Neuron (in vitro differentiated cells): ENCODE data around the gene RGPD8.
"Not testable (repeated sequence)": the region's sequence is repeated elsewhere in the genome, so short reads cannot be mapped to it uniquely, and the experiment has no call there.

ENCODE experiments used
- H2AFZ ChIP-seq: one replicate; pipeline ENCODE4 v1.6.1; 2013; ENCODE audit warnings: low read depth, mild to moderate bottlenecking, inconsistent platforms, low read length, moderate library complexity
- H3K27me3 ChIP-seq: one replicate; pipeline ENCODE4 v1.6.1; 2013; ENCODE audit warnings: low read length; ENCODE audit not compliant: insufficient read depth
- H3K36me3 ChIP-seq: one replicate; pipeline ENCODE4 v1.6.1; 2013; ENCODE audit warnings: low read length; ENCODE audit not compliant: insufficient read depth
- H3K4me1 ChIP-seq: one replicate; pipeline ENCODE4 v1.6.1; 2013; ENCODE audit warnings: low read length; ENCODE audit not compliant: insufficient read depth
- H3K4me3 ChIP-seq: 2 replicates; pipeline ENCODE4 v1.5.1; 2013; ENCODE audit warnings: mild to moderate bottlenecking, low read length, moderate library complexity
- H3K9me3 ChIP-seq: one replicate; pipeline ENCODE4 v1.6.1; 2013; ENCODE audit warnings: low read length

Gene RGPD8

GRCh38 chr2:112433480-112433879 is at the start of gene RGPD8:
Gene RGPD8 (minus strand): TSS chr2:112433645. CDS start chr2:112433453, 192 bp downstream.
- not testable (repeated sequence) for H2AFZ ChIP-seq, H3K4me3 ChIP-seq, H3K9me3 ChIP-seq, H3K4me1 ChIP-seq, H3K27me3 ChIP-seq, H3K36me3 ChIP-seq

GRCh38 chr2:112483042-112483473 is 49.6 kb upstream of the RGPD8 start:
- Histone ChIP-seq H3K4me1 (peaks cover 19% of the 10 kb centered on the region), H3K9me3 (peaks cover 10% of the 10 kb centered on the region), H3K36me3 (peaks cover 30% of the 10 kb centered on the region), H3K27me3 (no peaks in the 10 kb centered on the region), H3K4me3 (peak overlapping the region; percentile 73), H2AFZ (peak overlapping the region; percentile 94)

GRCh38 chr2:112482309-112483041 is 49.0 kb upstream of the RGPD8 start:
- H3K4me1 ChIP-seq, result peaks cover 19% of the 10 kb centered on the region
- H3K36me3 ChIP-seq, result peaks cover 25% of the 10 kb centered on the region
- H3K9me3 ChIP-seq, result peaks cover 8% of the 10 kb centered on the region
- no peaks in the 10 kb centered on the region for H3K27me3 ChIP-seq
- H2AFZ ChIP-seq, result peak overlapping the region; percentile 94
- H3K4me3 ChIP-seq, result peak overlapping the region; percentile 73

- Histone ChIP-seq H3K4me1 (peaks cover 19% of the 10 kb centered on the region), H3K9me3 (peaks cover 7% of the 10 kb centered on the region), H3K4me3 (peak within 1 kb of the TSS; percentile 73), H2AFZ (peak within 1 kb of the TSS; percentile 99), H3K27me3 (no peaks in the 10 kb centered on the region), H3K36me3 (peaks cover 17% of the 10 kb centered on the region)
These were observed 48.2 kb upstream of the RGPD8 start, which contains the start of gene TTL for GRCh38 chr2:112481528-112482233. Gene TTL (plus strand): TSS chr2:112482156. CDS start chr2:112482345, 189 bp downstream.

- Histone ChIP-seq H3K27me3 (no peaks in the 10 kb centered on the region), H3K4me1 (peaks cover 19% of the 10 kb centered on the region), H3K36me3 (peaks cover 12% of the 10 kb centered on the region), H3K4me3 (peak overlapping the region; percentile 73), H3K9me3 (peaks cover 2% of the 10 kb centered on the region), H2AFZ (peak overlapping the region; percentile 99)
These were observed 47.6 kb upstream of the RGPD8 start for GRCh38 chr2:112481050-112481527.

- H3K9me3 ChIP-seq, result no peaks in the 10 kb centered on the region
- H3K27me3 ChIP-seq, result no peaks in the 10 kb centered on the region
- H2AFZ ChIP-seq, result peak overlapping the region; percentile 99
- peak overlapping the region; percentile 73 for H3K4me3 ChIP-seq
- H3K4me1 ChIP-seq, result peaks cover 19% of the 10 kb centered on the region
- H3K36me3 ChIP-seq, result peaks cover 7% of the 10 kb centered on the region
These were observed 47.1 kb upstream of the RGPD8 start for GRCh38 chr2:112480530-112481049.

GRCh38 chr2:112476434-112476833 is 43.0 kb upstream of the RGPD8 start:
- no peaks in the 10 kb centered on the region for H3K36me3 ChIP-seq
- H2AFZ ChIP-seq, result no peak overlapping the region
- H3K4me3 ChIP-seq, result no peak overlapping the region
- peaks cover 7% of the 10 kb centered on the region for H3K4me1 ChIP-seq
- H3K9me3 ChIP-seq, result no peaks in the 10 kb centered on the region
- H3K27me3 ChIP-seq, result no peaks in the 10 kb centered on the region

- Histone ChIP-seq H3K27me3 (no peaks in the 10 kb centered on the region), H3K36me3 (no peaks in the 10 kb centered on the region), H3K4me3 (no peak overlapping the region), H3K9me3 (no peaks in the 10 kb centered on the region), H3K4me1 (no peaks in the 10 kb centered on the region), H2AFZ (no peak overlapping the region)
These were observed 41.5 kb upstream of the RGPD8 start for GRCh38 chr2:112474844-112475486.

- H3K36me3 ChIP-seq, result no peaks in the 10 kb centered on the region
- H3K4me1 ChIP-seq, result no peaks in the 10 kb centered on the region
- no peaks in the 10 kb centered on the region for H3K9me3 ChIP-seq
- no peak overlapping the region for H3K4me3 ChIP-seq
- no peaks in the 10 kb centered on the region for H3K27me3 ChIP-seq
- no peak overlapping the region for H2AFZ ChIP-seq
These were observed 39.3 kb upstream of the RGPD8 start for GRCh38 chr2:112472547-112473263.

- Histone ChIP-seq H3K4me3 (no peak overlapping the region), H3K4me1 (peaks cover 2% of the 10 kb centered on the region), H2AFZ (no peak overlapping the region), H3K36me3 (no peaks in the 10 kb centered on the region), H3K9me3 (no peaks in the 10 kb centered on the region), H3K27me3 (no peaks in the 10 kb centered on the region)
These were observed 31.9 kb upstream of the RGPD8 start for GRCh38 chr2:112465382-112465781.

GRCh38 chr2:112463256-112463655 is 29.8 kb upstream of the RGPD8 start:
- Histone ChIP-seq H3K4me1 (peaks cover 4% of the 10 kb centered on the region), H3K27me3 (no peaks in the 10 kb centered on the region), H3K4me3 (no peak overlapping the region), H2AFZ (no peak overlapping the region), H3K36me3 (no peaks in the 10 kb centered on the region), H3K9me3 (no peaks in the 10 kb centered on the region)

GRCh38 chr2:112462178-112462577 is 28.7 kb upstream of the RGPD8 start:
- Histone ChIP-seq H3K9me3 (no peaks in the 10 kb centered on the region), H3K4me1 (peaks cover 4% of the 10 kb centered on the region), H3K36me3 (no peaks in the 10 kb centered on the region), H2AFZ (no peak overlapping the region), H3K4me3 (no peak overlapping the region), H3K27me3 (no peaks in the 10 kb centered on the region)
